ENCODE data around the gene SESN1.

Gene SESN1

DNA sequence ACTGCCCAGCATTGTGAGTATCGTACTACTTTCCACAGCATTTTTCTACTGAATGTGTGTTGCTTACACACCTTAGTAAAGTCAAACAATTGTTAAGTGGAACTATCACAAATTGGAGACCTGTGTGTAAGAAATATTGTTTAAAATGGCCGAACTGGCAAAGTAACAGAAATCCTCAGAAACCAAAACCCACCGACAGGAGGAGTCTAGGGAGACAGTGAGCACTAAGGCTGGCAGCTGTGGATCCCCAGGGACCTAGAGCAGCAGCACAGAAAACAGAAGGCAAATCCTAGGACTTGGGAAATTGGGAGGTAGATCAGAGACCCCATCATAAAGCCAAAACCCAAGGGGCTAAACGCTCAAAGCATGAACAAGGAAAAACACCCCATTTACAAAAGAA is 69.9 kb downstream of the SESN1 start:
- DNase-seq, result no peak

GRCh38 chr6:109024368-109024767 is 70.3 kb downstream of the SESN1 start:
- DNase-seq, result no peak

GRCh38 chr6:109023356-109023925 is 71.2 kb downstream of the SESN1 start:
- no peak for DNase-seq

DNA sequence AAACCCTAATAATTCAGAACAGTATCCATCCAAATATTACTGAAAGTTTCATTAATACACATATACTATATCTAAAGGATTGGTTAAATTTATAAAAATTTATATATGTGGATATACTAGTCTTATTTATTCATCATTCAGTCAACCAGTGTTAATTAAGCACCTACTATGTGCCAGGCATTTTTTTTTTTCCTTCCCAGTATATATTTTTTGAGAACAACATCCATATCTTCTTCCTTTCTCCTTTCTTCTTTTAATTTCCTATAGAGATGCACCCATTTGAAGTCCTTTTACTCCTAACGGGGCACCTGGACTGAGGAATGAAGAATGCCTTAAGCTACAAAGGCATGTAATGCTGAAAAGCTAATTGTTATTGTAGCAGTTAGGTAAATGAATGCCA is 72.8 kb downstream of the SESN1 start:
- DNase-seq, result no peak

GRCh38 chr6:109019911-109020310 is 74.7 kb downstream of the SESN1 start:
- no peak for DNase-seq

GRCh38 chr6:109015176-109015575 is 79.5 kb downstream of the SESN1 start:
- no peak for DNase-seq

DNA sequence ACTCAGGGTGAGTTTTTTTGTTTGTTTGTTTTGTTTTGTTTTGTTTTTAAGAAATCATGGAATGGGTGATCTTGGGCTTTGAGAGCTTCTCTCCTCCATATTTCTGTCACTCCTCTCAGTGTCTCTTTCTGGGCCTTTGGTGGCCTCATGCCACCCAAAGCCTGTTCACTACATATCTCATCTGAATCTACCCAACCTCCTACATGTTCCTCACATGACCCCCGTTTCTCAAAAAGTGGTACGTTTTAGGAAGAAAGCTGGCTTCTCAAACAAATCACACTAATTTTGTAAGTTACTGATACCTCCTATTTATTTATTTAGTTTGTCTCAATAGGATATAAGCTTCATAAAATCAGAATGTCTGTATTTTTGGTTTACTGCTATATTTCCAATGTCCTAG is 80.0 kb downstream of the SESN1 start:
- no peak for DNase-seq

DNA sequence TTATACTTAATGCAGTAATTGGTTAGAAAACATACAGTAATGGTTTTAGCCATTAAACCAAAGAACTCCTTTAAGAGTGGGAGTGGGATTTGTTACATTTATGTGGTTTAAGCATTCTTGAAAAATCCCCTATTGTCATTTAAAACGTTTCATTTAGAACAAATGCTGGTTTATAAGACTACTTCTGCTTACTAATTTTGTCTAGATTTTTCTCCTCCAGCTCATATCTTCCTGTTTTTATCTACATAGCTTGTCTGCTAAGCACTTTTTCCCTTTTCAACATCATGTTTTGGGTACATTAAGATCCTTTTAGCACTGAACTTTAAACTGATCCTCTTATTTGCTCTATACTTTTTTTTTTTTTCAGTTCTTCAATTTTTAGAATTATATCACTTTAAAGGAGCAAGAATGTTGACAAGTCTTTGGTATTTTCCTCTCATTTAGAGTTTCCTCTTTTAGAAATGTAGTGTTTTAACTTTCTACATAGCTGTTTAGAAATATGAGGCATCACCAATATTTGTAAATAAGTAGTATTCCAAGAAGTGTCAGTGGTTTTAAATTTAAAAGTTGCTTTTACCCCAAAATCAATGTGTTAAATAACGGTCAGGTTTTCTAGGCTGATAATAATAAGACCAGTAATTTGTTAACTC is 80.9 kb downstream of the SESN1 start:
- no peak for DNase-seq

GRCh38 chr6:109010705-109011102 is 83.9 kb downstream of the SESN1 start:
- no peak for DNase-seq

DNA sequence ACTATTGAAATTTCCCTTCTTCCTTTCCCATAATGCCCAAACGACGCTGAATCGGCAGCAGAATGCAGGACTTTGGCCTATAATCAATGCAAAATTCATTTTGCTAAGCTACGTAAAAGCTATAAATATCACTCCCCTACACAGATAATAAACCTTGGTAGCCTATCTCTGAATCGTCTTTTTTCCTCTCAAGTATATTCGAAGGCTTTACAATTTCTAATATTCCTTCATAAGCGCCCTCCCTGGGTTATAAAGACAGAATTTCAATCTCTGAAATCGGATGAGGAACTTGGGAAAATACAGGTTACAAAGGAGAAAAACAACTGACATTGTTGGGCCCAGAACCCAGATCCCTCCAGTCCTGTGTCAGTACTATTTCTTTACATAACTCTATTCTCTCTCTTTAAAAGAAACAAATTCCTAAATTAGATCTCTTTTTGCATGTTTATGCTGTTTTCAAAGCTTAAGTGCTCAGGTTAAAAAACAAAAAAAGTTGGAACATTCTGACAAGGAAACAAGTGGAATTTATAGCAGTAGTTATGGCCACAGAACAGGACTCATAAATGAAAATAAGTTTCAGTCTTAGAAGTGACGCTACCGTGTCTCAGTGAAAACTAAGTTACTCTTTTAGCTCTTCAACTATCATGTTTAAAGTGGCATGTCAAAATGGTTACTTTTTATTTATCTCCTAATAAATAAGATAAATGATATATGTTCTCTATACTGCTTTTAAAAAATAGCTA is 84.5 kb downstream of the SESN1 start:
- DNase-seq, result no peak

DNA sequence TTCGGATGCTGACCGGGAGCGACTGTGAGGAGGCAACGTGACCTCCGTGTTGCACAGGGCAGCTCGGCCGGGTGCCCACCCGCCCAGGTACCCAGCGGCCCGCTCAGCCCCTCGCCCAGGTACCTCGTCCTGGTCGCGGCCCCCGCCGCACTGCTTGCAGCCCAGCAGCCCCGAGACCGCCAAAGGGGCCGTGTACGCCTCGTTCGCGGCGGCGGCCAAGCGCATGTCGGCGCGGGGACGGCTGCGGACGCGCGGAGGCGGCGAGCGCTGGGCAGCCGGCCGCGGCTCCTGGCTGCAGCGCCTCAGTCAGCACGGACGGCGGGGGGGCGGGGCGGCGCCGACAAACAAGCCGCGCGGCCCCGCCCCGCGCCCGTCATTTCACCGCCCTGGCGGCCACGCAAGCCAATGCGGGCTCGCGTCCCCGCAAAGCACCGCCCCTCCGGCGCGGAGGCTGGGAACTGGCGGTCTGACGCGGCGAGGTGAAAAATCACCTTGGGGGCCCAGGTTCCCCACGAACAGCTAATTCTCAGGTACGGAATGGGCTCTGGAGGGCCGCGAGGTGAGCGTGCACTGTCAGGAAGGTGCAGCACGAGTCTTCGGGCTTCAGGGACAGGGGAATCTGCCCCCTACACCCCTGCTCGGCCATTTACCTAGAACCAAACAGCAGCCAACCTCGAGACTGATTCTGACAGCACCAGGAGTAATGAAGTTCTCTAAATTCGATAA is 85.2 kb downstream of the SESN1 start:
- peak; percentile 85 to 87 for DNase-seq

- DNase-seq, result no peak
These were observed 86.0 kb downstream of the SESN1 start for GRCh38 chr6:109008537-109009235.

GRCh38 chr6:109008054-109008453 is 86.6 kb downstream of the SESN1 start:
- DNase-seq, result no peak

- DNase-seq, result no peak
These were observed 87.1 kb downstream of the SESN1 start for GRCh38 chr6:109007521-109007920.

DNA sequence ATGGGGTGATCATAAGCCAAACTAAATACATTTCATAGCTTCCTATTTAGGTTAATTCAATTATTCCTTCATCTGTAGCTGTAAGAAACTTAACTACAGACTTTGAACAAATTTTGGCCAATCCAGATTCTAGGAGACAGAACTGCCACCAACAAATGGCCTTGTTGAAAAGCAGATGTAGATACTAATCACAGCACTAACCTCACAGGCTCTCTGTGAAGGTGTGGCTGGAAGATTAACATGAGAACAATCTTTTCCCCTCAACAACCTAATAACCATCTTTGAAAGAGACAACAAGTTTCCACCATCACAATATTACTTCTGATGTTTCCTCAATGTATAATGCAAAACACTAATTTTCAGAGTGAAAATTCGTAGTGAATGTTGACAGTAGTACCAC is 87.8 kb downstream of the SESN1 start:
- no peak for DNase-seq

DNA sequence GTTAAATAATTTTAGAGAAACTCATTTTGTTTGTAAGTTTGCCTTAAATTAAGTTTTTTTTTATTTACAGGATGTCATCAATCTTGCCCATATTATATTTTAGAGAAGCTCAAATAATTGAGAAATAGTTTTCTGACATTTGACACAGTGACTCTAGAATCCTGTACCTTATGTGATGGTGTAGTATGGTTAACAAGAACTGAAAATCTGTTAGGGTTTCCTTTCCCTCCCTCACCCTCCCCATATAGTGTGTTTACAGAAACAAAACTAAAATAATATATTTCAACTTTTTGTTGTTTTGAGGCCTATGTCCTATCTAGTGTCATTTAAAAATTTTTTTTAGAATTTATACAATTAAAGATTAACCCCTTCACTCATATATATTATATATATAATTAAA is 91.8 kb downstream of the SESN1 start:
- no peak for DNase-seq

DNA sequence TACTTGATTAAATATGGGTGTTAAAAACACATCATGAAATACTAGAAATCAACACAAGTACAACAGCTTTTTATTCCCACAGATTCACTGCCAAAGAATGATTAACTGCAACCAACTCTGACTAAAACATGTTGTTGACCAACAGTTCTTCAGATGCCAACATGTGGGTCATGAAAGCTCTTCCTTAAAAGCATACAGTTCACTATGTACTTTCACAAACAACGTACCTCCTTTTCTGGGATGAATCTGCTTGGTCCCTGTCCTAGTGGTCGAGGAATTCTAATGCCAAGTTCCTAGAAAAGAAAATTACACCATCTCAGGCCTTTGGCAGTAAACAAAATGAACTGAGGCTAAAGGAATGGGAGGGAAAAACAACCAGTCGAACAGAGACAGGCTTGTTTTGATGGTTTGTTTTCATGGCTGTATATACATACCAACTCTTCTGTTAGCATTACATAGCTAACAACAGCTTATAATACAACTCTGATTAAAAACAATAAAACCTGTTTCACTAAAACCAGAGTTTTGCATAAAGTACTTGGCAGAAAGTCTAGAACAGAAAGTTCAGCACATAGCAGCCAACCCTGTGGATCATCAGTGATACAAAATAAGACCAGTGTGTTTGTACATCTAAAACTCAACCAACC is 92.5 kb downstream of the SESN1 start:
- no peak for DNase-seq

DNA sequence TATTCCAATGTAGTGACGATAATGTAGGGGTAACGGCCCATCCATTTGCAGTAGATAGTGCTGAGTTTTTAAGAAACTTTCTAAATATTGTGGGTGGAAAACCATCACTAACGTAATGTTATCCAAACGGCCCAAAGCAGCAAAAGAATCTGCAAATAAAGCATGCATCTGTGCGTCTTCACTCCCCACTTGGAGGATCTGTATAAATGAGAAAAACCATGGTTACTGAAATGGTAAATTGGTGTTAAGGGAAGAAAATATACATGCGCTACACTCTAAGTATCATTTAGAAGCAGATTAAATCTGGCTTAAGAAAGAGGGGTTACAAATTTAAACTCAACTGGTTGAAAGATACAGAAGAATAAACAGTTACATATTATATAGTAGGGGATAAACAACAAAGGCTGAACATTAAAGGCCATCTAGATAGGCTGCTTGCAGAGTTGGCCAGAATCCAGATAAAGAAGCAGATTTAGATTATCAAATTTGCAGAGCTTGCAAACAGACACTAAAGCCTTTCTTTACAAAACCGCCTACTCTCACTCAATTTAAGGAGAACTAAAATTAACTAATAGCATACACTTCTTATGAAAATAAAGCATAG is 93.3 kb downstream of the SESN1 start:
- no peak for DNase-seq

- no peak for DNase-seq
These were observed 94.4 kb downstream of the SESN1 start for GRCh38 chr6:109000289-109000688.

- DNase-seq, result no peak
These were observed 95.2 kb downstream of the SESN1 start for GRCh38 chr6:108999428-108999827.

GRCh38 chr6:108998485-108998884 is 96.2 kb downstream of the SESN1 start:
- DNase-seq, result no peak

DNA sequence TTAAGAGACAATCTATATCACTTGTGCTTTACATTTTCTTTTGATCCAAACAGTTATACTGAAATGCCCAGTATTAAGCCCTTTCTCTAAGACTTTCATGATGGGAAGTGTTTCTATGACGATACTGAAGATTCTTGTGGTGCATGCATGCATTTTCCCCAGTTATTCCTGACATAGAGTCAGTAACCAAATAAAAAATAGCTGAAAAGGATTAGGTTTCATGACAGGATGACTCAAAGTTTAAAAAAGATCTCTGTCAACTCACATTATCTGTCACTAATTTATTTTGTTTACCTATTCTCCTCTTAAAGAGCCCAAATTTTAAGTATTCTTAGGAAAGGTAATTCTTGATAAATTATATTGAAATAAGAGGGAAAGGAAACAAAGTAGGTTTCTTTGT is 98.4 kb downstream of the SESN1 start:
- DNase-seq, result no peak
